Measurements from ENCODE around the gene TSSK2. TPM values are rescaled to one million over a fixed set of nuclear protein-coding genes. Genes with fewer than 3 reads are reported as not detected.

Gene TSSK2
- total RNA-seq, 4 donors from 2014 or later: 0.19 to 0.33 (median 0.25) TPM; not detected in 1

- in situ Hi-C loops (cut with MboI; ENCODE audit: low sequenced_read_pairs in 4 of 4): no loop called here
- Histone ChIP-seq H3K9me3 (no peaks in the 10 kb centered on the region), H3K4me3 (no peak overlapping the region), H3K4me1 (peaks cover 26 to 30% of the 10 kb centered on the region in 2 donors), H3K36me3 (no peaks in the 10 kb centered on the region), H3K27me3 (no peaks in the 10 kb centered on the region), H3K27ac (no peak overlapping the region)
- intact Hi-C loops (cut with DNase I; ENCODE audit: low total_unique reads): loop anchor here (2.0 to 5.0 kb wide), 3 partner anchors 168 to 355 kb away; partner anchors contain the start of genes CDC45, CLTCL1, HIRA and MRPL40
- no peak for DNase-seq
- ATAC-seq: no peak
- no peak for TF ChIP-seq POLR2A (IDR thresholded peaks at IDR 0.05)
- no peak for TF ChIP-seq CTCF (IDR thresholded peaks at IDR 0.05 in 4 of 5, conservative IDR thresholded peaks at IDR 0.05 in 1 of 5)
Measured at GRCh38 chr22:19123936-19124335, 7.2 kb upstream of the TSSK2 start.

GRCh38 chr22:19124377-19124776 is 6.7 kb upstream of the TSSK2 start:
- no peak for DNase-seq
- no peak overlapping the region for H3K27ac ChIP-seq
- no peaks in the 10 kb centered on the region for H3K9me3 ChIP-seq
- in situ Hi-C loops (cut with MboI; ENCODE audit: low sequenced_read_pairs in 4 of 4): no loop called here
- intact Hi-C loops (cut with DNase I; ENCODE audit: low total_unique reads): loop anchor here (5.0 kb wide), 2 partner anchors 168 to 308 kb away; partner anchors contain the start of genes CLTCL1, HIRA and MRPL40
- no peak overlapping the region for H3K4me3 ChIP-seq
- H3K27me3 ChIP-seq: no peaks in the 10 kb centered on the region
- H3K4me1 ChIP-seq: peaks cover 22 to 26% of the 10 kb centered on the region in 2 donors
- no peaks in the 10 kb centered on the region for H3K36me3 ChIP-seq
- TF ChIP-seq POLR2A (IDR thresholded peaks at IDR 0.05) (no peak), CTCF (IDR thresholded peaks at IDR 0.05 in 4 of 5, conservative IDR thresholded peaks at IDR 0.05 in 1 of 5) (no peak)
- ATAC-seq: no peak

- Histone ChIP-seq H3K4me1 (peaks cover 15 to 20% of the 10 kb centered on the region in 2 donors), H3K27me3 (no peaks in the 10 kb centered on the region), H3K9me3 (no peaks in the 10 kb centered on the region), H3K4me3 (no peak overlapping the region), H3K36me3 (no peaks in the 10 kb centered on the region), H3K27ac (no peak overlapping the region)
- intact Hi-C loops (cut with DNase I; ENCODE audit: low total_unique reads): no loop called here
- no peak for ATAC-seq
- in situ Hi-C loops (cut with MboI; ENCODE audit: low sequenced_read_pairs in 4 of 4): loop anchor here in 1 of 4 donors (25.0 kb wide), 1 partner anchor 512 kb away; no protein-coding TSS in a partner anchor
- DNase-seq: no peak
- no peak for TF ChIP-seq POLR2A (IDR thresholded peaks at IDR 0.05)
- no peak for TF ChIP-seq CTCF (IDR thresholded peaks at IDR 0.05 in 4 of 5, conservative IDR thresholded peaks at IDR 0.05 in 1 of 5)
Measured at GRCh38 chr22:19125011-19125410, 6.1 kb upstream of the TSSK2 start.

- H3K27ac ChIP-seq: no peak overlapping the region
- H3K36me3 ChIP-seq: no peaks in the 10 kb centered on the region
- H3K4me3 ChIP-seq: no peak overlapping the region
- intact Hi-C loops (cut with DNase I; ENCODE audit: low total_unique reads): no loop called here
- ATAC-seq (no peak), DNase-seq (no peak)
- H3K27me3 ChIP-seq: no peaks in the 10 kb centered on the region
- H3K4me1 ChIP-seq: peaks cover 9 to 13% of the 10 kb centered on the region in 2 donors
- TF ChIP-seq CTCF (IDR thresholded peaks at IDR 0.05 in 4 of 5, conservative IDR thresholded peaks at IDR 0.05 in 1 of 5) (no peak), POLR2A (IDR thresholded peaks at IDR 0.05) (no peak)
- H3K9me3 ChIP-seq: no peaks in the 10 kb centered on the region
- in situ Hi-C loops (cut with MboI; ENCODE audit: low sequenced_read_pairs in 4 of 4): loop anchor here in 1 of 4 donors (25.0 kb wide), 1 partner anchor 512 kb away; no protein-coding TSS in a partner anchor
Measured at GRCh38 chr22:19125474-19126308, 5.4 kb upstream of the TSSK2 start.

All from gastrocnemius medialis (tissue), 4 donors.